ENCODE results near the gene AMOT.

DNA sequence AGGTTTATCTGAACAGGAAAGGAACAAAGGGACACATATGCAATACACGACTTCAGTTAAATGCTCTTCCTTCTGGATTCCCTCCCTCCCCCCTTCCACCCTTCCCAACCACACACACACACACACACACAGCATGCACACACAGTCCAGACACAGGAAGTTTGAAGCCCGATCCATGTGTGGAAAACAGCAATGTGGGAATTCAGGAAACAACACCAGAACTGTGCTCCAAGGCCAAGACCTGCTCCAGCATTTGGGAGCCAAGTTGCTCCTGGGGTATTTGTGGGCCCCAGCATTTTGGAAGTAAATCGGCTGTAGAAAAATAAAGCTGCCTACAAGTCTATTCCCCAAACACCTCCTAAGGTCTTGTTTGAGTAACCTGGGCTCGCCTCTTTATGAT lies 5.6 kb upstream of the AMOT start:
- no peak for TF ChIP-seq POLR2A (IDR thresholded peaks at IDR 0.05)
- TF ChIP-seq, protein P1, sequence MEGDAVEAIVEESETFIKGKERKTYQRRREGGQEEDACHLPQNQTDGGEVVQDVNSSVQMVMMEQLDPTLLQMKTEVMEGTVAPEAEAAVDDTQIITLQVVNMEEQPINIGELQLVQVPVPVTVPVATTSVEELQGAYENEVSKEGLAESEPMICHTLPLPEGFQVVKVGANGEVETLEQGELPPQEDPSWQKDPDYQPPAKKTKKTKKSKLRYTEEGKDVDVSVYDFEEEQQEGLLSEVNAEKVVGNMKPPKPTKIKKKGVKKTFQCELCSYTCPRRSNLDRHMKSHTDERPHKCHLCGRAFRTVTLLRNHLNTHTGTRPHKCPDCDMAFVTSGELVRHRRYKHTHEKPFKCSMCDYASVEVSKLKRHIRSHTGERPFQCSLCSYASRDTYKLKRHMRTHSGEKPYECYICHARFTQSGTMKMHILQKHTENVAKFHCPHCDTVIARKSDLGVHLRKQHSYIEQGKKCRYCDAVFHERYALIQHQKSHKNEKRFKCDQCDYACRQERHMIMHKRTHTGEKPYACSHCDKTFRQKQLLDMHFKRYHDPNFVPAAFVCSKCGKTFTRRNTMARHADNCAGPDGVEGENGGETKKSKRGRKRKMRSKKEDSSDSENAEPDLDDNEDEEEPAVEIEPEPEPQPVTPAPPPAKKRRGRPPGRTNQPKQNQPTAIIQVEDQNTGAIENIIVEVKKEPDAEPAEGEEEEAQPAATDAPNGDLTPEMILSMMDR (IDR thresholded peaks at IDR 0.05), result no peak
